HCT116 (cell line): ENCODE measurements around the gene DPYD. TPM values are rescaled to one million over a fixed set of nuclear protein-coding genes. Genes with fewer than 3 reads are reported as not detected.

Source experiments
- ATAC-seq: fragments of 200-7000 bp; cut with Tn5 transposase; 2 replicates; pipeline ENCODE4 v1.9.1; 2020; ENCODE audit warnings: mild to moderate bottlenecking, moderate library complexity
- BruUV-seq: library from RNA; stranded (reverse); fragments of 400-500 nt; replicated peaks from 2 replicates; lab custom pipeline; 2021; lab: Mats Ljungman, UMichigan
- CTCF ChIA-PET: fragments of 300-600 bp; sonication (Branson Sonifier 250); formaldehyde crosslinking; loops from one replicate; lab custom pipeline; 2021; ENCODE audit warnings: antibody characterized with exemption; lab: Charles Lee
- POLR2A ChIA-PET: fragments of 300-600, 350-600 bp; sonication (Branson Sonifier 250); formaldehyde crosslinking; loops from one replicate; lab custom pipeline; 2021; ENCODE audit warnings: antibody characterized with exemption; lab: Charles Lee
- RAD21 ChIA-PET, 2 experiments: fragments of 300-600 bp; sonication (Branson Sonifier 250); formaldehyde crosslinking; loops; one replicate each; lab custom pipeline; 2023; ENCODE audit warnings: low total read pairs in 2 of 2; ENCODE audit not compliant: uncharacterized antibody in 2 of 2, unreplicated experiment in 2 of 2, low non-redundant PET in 1 of 2; lab: Charles Lee
- DNase-seq: peaks from one replicate; pipeline ENCODE4 v3.0.0-alpha.2; 2010; ENCODE audit warnings: low read depth, low spot score
- H2AFZ ChIP-seq: fragments of 200-600 bp; shearing (Covaris generic), sonication (generic); 2 replicates; pipeline ENCODE4 v1.6.1; 2017; ENCODE audit warnings: low read depth, mixed run types, mixed read lengths, antibody characterized with exemption, low read length; ENCODE audit not compliant: poor library complexity, severe bottlenecking
- H3K27ac ChIP-seq: 2 replicates; pipeline ENCODE4 v1.5.1; 2012; ENCODE audit warnings: low read depth, low read length
- H3K27me3 ChIP-seq: fragments of 200-600 bp; sonication (generic); 2 replicates; pipeline ENCODE4 v1.6.1; 2016; ENCODE audit warnings: mixed run types, low read length, mixed read lengths; ENCODE audit not compliant: insufficient read depth
- H3K36me3 ChIP-seq, 2 experiments: fragments of 200-500 bp in 1 of 2; fragments of 200-600 bp in 1 of 2; sonication (Bioruptor generic) in 1 of 2; sonication (generic) in 1 of 2; 2 replicates each; pipeline versions ENCODE4 v1.5.1 to v1.6.1; 2014 to 2016; ENCODE audit warnings: low read length in 2 of 2, inconsistent platforms in 1 of 2, mixed read lengths in 1 of 2, mixed run types in 1 of 2; ENCODE audit not compliant: insufficient read depth in 2 of 2, control insufficient read depth in 1 of 2
- H3K4me1 ChIP-seq, 2 experiments: fragments of 200-600 bp in 1 of 2; sonication (generic) in 1 of 2; 2 replicates each; pipeline versions ENCODE4 v1.5.1 to v1.6.1; 2012 to 2017; ENCODE audit warnings: low read length in 2 of 2, inconsistent platforms in 1 of 2, mild to moderate bottlenecking in 1 of 2, mixed read lengths in 1 of 2, mixed run types in 1 of 2, moderate library complexity in 1 of 2; ENCODE audit not compliant: insufficient read depth in 2 of 2, control insufficient read depth in 1 of 2
- H3K4me2 ChIP-seq: fragments of 200-600 bp; sonication (generic); 2 replicates; pipeline ENCODE4 v1.6.1; 2017; ENCODE audit warnings: mixed run types, low read length, mixed read lengths
- H3K4me3 ChIP-seq, 2 experiments: fragments of 200-600 bp in 1 of 2; sonication (generic) in 1 of 2; replicated peaks in 1 of 2; 2 replicates each; pipeline ENCODE4 v1.5.1; 2011 to 2016; ENCODE audit warnings: low read length in 2 of 2, control low read depth in 1 of 2, low read depth in 1 of 2, mild to moderate bottlenecking in 1 of 2, mixed read lengths in 1 of 2, mixed run types in 1 of 2
- H3K79me2 ChIP-seq: fragments of 200-600 bp; sonication (generic); 2 replicates; pipeline ENCODE4 v1.6.1; 2017; ENCODE audit warnings: mild to moderate bottlenecking, mixed run types, low read length, moderate library complexity, mixed read lengths; ENCODE audit not compliant: insufficient read depth
- H3K9ac ChIP-seq: fragments of 200-600 bp; sonication (generic); 2 replicates; pipeline ENCODE4 v1.6.1; 2016; ENCODE audit warnings: low read length, mixed read lengths
- H3K9me2 ChIP-seq: fragments of 200-600 bp; sonication (generic), shearing (Covaris generic); 2 replicates; pipeline ENCODE4 v1.6.1; 2017; ENCODE audit warnings: mixed run types, mild to moderate bottlenecking, moderate library complexity; ENCODE audit not compliant: insufficient read depth
- H3K9me3 ChIP-seq, 2 experiments: fragments of 200-500 bp in 1 of 2; fragments of 200-600 bp in 1 of 2; sonication (Bioruptor generic) in 1 of 2; sonication (generic) in 1 of 2; 2 replicates each; pipeline ENCODE4 v1.6.1; 2014 to 2017; ENCODE audit warnings: low read length in 2 of 2, mixed read lengths in 2 of 2, inconsistent platforms in 1 of 2, low read depth in 1 of 2, mild to moderate bottlenecking in 1 of 2, mixed run types in 1 of 2, moderate library complexity in 1 of 2; ENCODE audit not compliant: control insufficient read depth in 1 of 2, insufficient read depth in 1 of 2
- H4K20me1 ChIP-seq: fragments of 200-600 bp; sonication (generic), shearing (Covaris generic); 2 replicates; pipeline ENCODE4 v1.6.1; 2017; ENCODE audit warnings: mixed run types, mild to moderate bottlenecking, moderate library complexity; ENCODE audit not compliant: insufficient read depth
- ATF3 ChIP-seq: IDR thresholded peaks from 2 replicates; pipeline ENCODE4 v1.6.1; 2012
- CBX3 ChIP-seq: IDR thresholded peaks from 2 replicates; pipeline ENCODE4 v1.6.1; 2012; ENCODE audit warnings: low read depth
- CTCF ChIP-seq, 3 experiments: fragments of 200-600 bp in 1 of 3; sonication (generic) in 1 of 3; IDR thresholded peaks in 2 of 3; conservative IDR thresholded peaks in 1 of 3; 2 replicates each; pipeline ENCODE4 v1.5.1; 2012 to 2017; ENCODE audit warnings: low read depth in 2 of 3, low read length in 2 of 3, antibody characterized with exemption in 1 of 3, borderline replicate concordance in 1 of 3, control low read depth in 1 of 3, mild to moderate bottlenecking in 1 of 3, mixed read lengths in 1 of 3, mixed run types in 1 of 3, moderate library complexity in 1 of 3; ENCODE audit not compliant: insufficient read depth in 1 of 3
- EGR1 ChIP-seq: IDR thresholded peaks from 2 replicates; pipeline ENCODE4 v1.6.1; 2012; ENCODE audit warnings: low read depth
- EZH2 ChIP-seq: fragments of 200-600 bp; sonication (generic); IDR thresholded peaks from 2 replicates; pipeline ENCODE4 v1.6.1; 2017; ENCODE audit warnings: antibody characterized with exemption, mixed run types
- EZH2phosphoT487 ChIP-seq: fragments of 200-600 bp; IDR thresholded peaks from 2 replicates; pipeline ENCODE4 v1.6.1; 2018; ENCODE audit warnings: antibody characterized with exemption, borderline replicate concordance
- FOSL1 ChIP-seq: IDR thresholded peaks from 2 replicates; pipeline ENCODE4 v1.6.1; 2012; ENCODE audit warnings: low read depth
- JUND ChIP-seq: IDR thresholded peaks from 2 replicates; pipeline ENCODE4 v1.6.1; 2012
- POLR2A ChIP-seq: IDR thresholded peaks from 2 replicates; pipeline ENCODE4 v1.7.0; 2011; ENCODE audit warnings: borderline replicate concordance; ENCODE audit not compliant: insufficient read depth, insufficient read length; ENCODE audit errors: extremely low read depth
- POLR2AphosphoS5 ChIP-seq: IDR thresholded peaks from 2 replicates; pipeline ENCODE4 v1.6.1; 2011; ENCODE audit warnings: mild to moderate bottlenecking, low read depth, low read length, moderate library complexity
- SRF ChIP-seq: IDR thresholded peaks from 2 replicates; pipeline ENCODE4 v1.6.1; 2012; ENCODE audit warnings: low read depth
- ZBTB33 ChIP-seq: IDR thresholded peaks from 2 replicates; pipeline ENCODE4 v1.6.1; 2011; ENCODE audit warnings: mild to moderate bottlenecking, low read length, moderate library complexity; ENCODE audit not compliant: insufficient replicate concordance; ENCODE audit errors: extremely low read depth
- ZFX ChIP-seq: fragments of 450-650 bp; IDR thresholded peaks from 2 replicates; pipeline ENCODE4 v1.6.1; 2017
- ZNF274 ChIP-seq: fragments of 200-500 bp; sonication (Bioruptor generic); IDR thresholded peaks from 2 replicates; pipeline ENCODE4 v1.6.1; 2014; ENCODE audit warnings: mild to moderate bottlenecking, low read depth, low read length, inconsistent platforms
- intact Hi-C: fragments of 100-400 bp; cut with micrococcal nuclease; formaldehyde crosslinking; loops from 2 replicates; pipeline ENCODE4 v1.10.0; 2022
- total RNA-seq: library from RNA; stranded (reverse); gene quantifications from one replicate; pipeline ENCODE4 v1.2.1, GENCODE V29; 2021; ENCODE audit not compliant: unreplicated experiment

DPYD gene
- total RNA-seq, 1 experiment from 2014 or later = 1.7 TPM

- DNase-seq (no peak), ATAC-seq (no peak)
- RAD21 ChIA-PET = no interaction called here
- no peak overlapping the region for H3K9ac ChIP-seq
- intact Hi-C loops = no loop called here
- H3K27me3 ChIP-seq = no peaks in the 10 kb centered on the region
- no peak overlapping the region for H3K27ac ChIP-seq
- H3K9me3 ChIP-seq = no peaks in the 10 kb centered on the region
- BruUV-seq = no TSS peak
- H3K36me3 ChIP-seq = no peaks in the 10 kb centered on the region
- CTCF ChIA-PET = no interaction called here
- TF ChIP-seq ZNF274 = no peak
- POLR2A ChIA-PET = no interaction called here
- H4K20me1 ChIP-seq = no peaks in the 10 kb centered on the region
- no peak overlapping the region for H2AFZ ChIP-seq
- no peaks in the 10 kb centered on the region for H3K79me2 ChIP-seq
- no peak overlapping the region for H3K4me2 ChIP-seq
- H3K4me1 ChIP-seq = no peaks in the 10 kb centered on the region
- H3K4me3 ChIP-seq = no peak overlapping the region
- no peaks in the 10 kb centered on the region; the same call in 1 of the 2 replicates for H3K9me2 ChIP-seq
Measured at GRCh38 chr1:97500760-97501159, 420.1 kb downstream of the DPYD start.

DNA sequence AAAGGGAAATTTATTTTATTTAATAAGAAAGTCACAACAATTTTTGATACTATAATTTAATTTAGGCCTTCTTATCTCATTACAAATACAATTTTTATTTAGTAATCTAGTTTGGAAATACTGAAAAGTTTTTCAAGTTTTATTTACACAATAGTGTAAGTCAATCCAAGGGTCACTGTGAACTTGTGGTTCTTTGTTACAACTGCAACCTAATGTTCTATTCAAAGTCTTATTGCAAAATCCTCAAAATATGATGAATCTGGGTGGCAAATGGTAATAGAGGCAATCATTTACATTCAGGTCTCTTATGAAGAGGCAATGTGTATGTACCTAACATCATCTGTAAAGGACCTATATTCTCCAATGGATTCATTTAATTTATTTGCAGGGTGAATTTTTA is 421.2 kb downstream of the DPYD start:
- ATAC-seq (no peak), DNase-seq (no peak)
- RAD21 ChIA-PET = no interaction called here
- H3K4me3 ChIP-seq = no peak overlapping the region
- no peak overlapping the region for H3K9ac ChIP-seq
- H3K36me3 ChIP-seq = no peaks in the 10 kb centered on the region
- no peaks in the 10 kb centered on the region for H3K4me1 ChIP-seq
- POLR2A ChIA-PET = no interaction called here
- intact Hi-C loops = no loop called here
- no peak overlapping the region for H2AFZ ChIP-seq
- H3K9me3 ChIP-seq = no peaks in the 10 kb centered on the region
- H3K9me2 ChIP-seq = no peaks in the 10 kb centered on the region; the same call in 1 of the 2 replicates
- no peaks in the 10 kb centered on the region for H3K79me2 ChIP-seq
- H3K27me3 ChIP-seq = no peaks in the 10 kb centered on the region
- CTCF ChIA-PET = no interaction called here
- H3K4me2 ChIP-seq = no peak overlapping the region
- BruUV-seq = no TSS peak
- no peak overlapping the region for H3K27ac ChIP-seq
- no peaks in the 10 kb centered on the region for H4K20me1 ChIP-seq
- no peak for TF ChIP-seq ZBTB33
- TF ChIP-seq ZFX = no peak
- no peak for TF ChIP-seq FOSL1
- TF ChIP-seq ATF3 = no peak
- TF ChIP-seq CBX3 = no peak
- TF ChIP-seq EZH2phosphoT487 = no peak
- TF ChIP-seq JUND = no peak
- no peak for TF ChIP-seq EGR1
- no peak for TF ChIP-seq POLR2A
- TF ChIP-seq EZH2 = no peak
- no peak for TF ChIP-seq SRF
- no peak for TF ChIP-seq POLR2AphosphoS5
- TF ChIP-seq CTCF (IDR thresholded peaks at IDR 0.05 in 2 of 3, conservative IDR thresholded peaks at IDR 0.05 in 1 of 3; ENCODE audit: borderline replicate concordance in 1 of 3, insufficient read depth in 1 of 3, low read depth in 2 of 3, low read length in 2 of 3) = no peak
